Measurements from ENCODE around the gene CEL.

Gene CEL

GRCh38 chr9:133103987-133104505, 42.3 kb downstream of the CEL start:
- DNase-seq (ENCODE audit: low read depth): no peak

- no peak for DNase-seq (ENCODE audit: low read depth)
Observed at GRCh38 chr9:133104718-133105460, 43.1 kb downstream of the CEL start.

GRCh38 chr9:133105461-133105770, 43.6 kb downstream of the CEL start:
- no peak for DNase-seq (ENCODE audit: low read depth)

- DNase-seq (ENCODE audit: low read depth): no peak
Observed at GRCh38 chr9:133106511-133107244, 44.9 kb downstream of the CEL start.

GRCh38 chr9:133107245-133107722, 45.5 kb downstream of the CEL start:
- no peak for DNase-seq (ENCODE audit: low read depth)

GRCh38 chr9:133107961-133108793, 46.4 kb downstream of the CEL start:
- DNase-seq (ENCODE audit: low read depth): no peak

GRCh38 chr9:133108794-133109641, 47.2 kb downstream of the CEL start:
- no peak for DNase-seq (ENCODE audit: low read depth)

GRCh38 chr9:133109931-133110650, 48.3 kb downstream of the CEL start:
- DNase-seq (ENCODE audit: low read depth): no peak

- no peak for DNase-seq (ENCODE audit: low read depth)
Observed at GRCh38 chr9:133111808-133112662, 50.3 kb downstream of the CEL start.

GRCh38 chr9:133112663-133113026, 50.9 kb downstream of the CEL start:
- DNase-seq (ENCODE audit: low read depth): no peak

GRCh38 chr9:133113163-133113948, 51.6 kb downstream of the CEL start:
- no peak for DNase-seq (ENCODE audit: low read depth)

- DNase-seq (ENCODE audit: low read depth): no peak
Observed at GRCh38 chr9:133113949-133114885, 52.4 kb downstream of the CEL start.

- DNase-seq (ENCODE audit: low read depth): no peak
Observed at GRCh38 chr9:133114886-133115603, 53.3 kb downstream of the CEL start.

GRCh38 chr9:133115604-133116345, 54.0 kb downstream of the CEL start:
- DNase-seq (ENCODE audit: low read depth): peak; percentile 65

- no peak for DNase-seq (ENCODE audit: low read depth)
Observed at GRCh38 chr9:133116346-133117231, 54.8 kb downstream of the CEL start.

Data from GM04504 (cell line).